Astrocyte (in vitro differentiated cells and primary cell): ENCODE results near the gene CNTN5.

Experiments used
- EZH2 ChIP-seq: IDR thresholded peaks from 2 replicates; pipeline ENCODE4 v1.6.1; 2012; ENCODE audit warnings: mild to moderate bottlenecking, low read length, inconsistent platforms; ENCODE audit not compliant: insufficient read depth
- TF ChIP-seq, protein P1 (sequence below): IDR thresholded peaks from 2 replicates; pipeline ENCODE4 v1.5.1; 2011; ENCODE audit warnings: low read depth, mild to moderate bottlenecking, inconsistent platforms, low read length, moderate library complexity; ENCODE audit not compliant: insufficient read depth

DNA sequence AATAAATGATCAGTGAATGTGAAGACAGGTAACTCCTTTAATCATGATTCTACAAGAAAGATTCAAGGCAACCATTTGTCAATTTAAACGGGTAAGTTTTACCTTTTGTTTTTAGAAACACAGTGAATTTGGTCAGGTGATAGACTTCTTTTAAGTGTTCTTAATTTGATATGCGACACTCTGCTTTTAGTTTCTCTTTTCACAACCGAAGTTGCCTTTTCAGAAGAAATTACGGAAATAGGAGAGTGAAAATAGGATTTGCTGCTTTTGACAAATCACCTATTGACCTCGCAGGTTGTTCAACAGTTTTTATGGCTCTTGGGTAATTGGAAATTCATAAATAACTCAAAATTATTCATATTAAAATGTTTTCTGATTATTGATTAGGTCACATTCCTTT is 142.1 kb downstream of the CNTN5 start:
- TF ChIP-seq EZH2: no peak
- TF ChIP-seq, protein P1, sequence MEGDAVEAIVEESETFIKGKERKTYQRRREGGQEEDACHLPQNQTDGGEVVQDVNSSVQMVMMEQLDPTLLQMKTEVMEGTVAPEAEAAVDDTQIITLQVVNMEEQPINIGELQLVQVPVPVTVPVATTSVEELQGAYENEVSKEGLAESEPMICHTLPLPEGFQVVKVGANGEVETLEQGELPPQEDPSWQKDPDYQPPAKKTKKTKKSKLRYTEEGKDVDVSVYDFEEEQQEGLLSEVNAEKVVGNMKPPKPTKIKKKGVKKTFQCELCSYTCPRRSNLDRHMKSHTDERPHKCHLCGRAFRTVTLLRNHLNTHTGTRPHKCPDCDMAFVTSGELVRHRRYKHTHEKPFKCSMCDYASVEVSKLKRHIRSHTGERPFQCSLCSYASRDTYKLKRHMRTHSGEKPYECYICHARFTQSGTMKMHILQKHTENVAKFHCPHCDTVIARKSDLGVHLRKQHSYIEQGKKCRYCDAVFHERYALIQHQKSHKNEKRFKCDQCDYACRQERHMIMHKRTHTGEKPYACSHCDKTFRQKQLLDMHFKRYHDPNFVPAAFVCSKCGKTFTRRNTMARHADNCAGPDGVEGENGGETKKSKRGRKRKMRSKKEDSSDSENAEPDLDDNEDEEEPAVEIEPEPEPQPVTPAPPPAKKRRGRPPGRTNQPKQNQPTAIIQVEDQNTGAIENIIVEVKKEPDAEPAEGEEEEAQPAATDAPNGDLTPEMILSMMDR: no peak
